Peyer's patch (tissue), 4 donors: ENCODE results near the gene ADARB1. TPM values are rescaled to one million over a fixed set of nuclear protein-coding genes. Genes with fewer than 3 reads are reported as not detected.

Experiments
- DNase-seq, 3 donors: peaks; one replicate each; pipeline ENCODE4 v3.0.0-alpha.2; 2017 to 2019
- H3K27ac ChIP-seq, 4 donors: fragments of 200-600 bp; sonication (generic); one replicate each; pipeline ENCODE4 v1.5.1; 2016 to 2019
- H3K27me3 ChIP-seq, 2 donors: fragments of 200-600 bp; sonication (generic); one replicate each; pipeline ENCODE4 v1.5.1; 2019
- H3K36me3 ChIP-seq, 3 donors: fragments of 200-600 bp; sonication (generic); one replicate each; pipeline ENCODE4 v1.5.1; 2016 to 2019
- H3K4me1 ChIP-seq, 4 donors: fragments of 200-600 bp; sonication (generic); one replicate each; pipeline ENCODE4 v1.5.1; 2016 to 2019
- H3K4me3 ChIP-seq, 4 donors: fragments of 200-600 bp; sonication (generic); 1 replicate in 3 of 4; 2 replicates in 1 of 4; pipeline ENCODE4 v1.5.1; 2016 to 2019; ENCODE audit warnings: mild to moderate bottlenecking in 1 of 4
- H3K9me3 ChIP-seq, 4 donors: fragments of 200-600 bp; sonication (generic); one replicate each; pipeline ENCODE4 v1.5.1; 2016 to 2019; ENCODE audit warnings: mild to moderate bottlenecking in 1 of 4
- POLR2A ChIP-seq, 2 donors: fragments of 450-650 bp; IDR thresholded peaks; one replicate each; pipeline ENCODE4 v1.5.1; 2017; ENCODE audit warnings: antibody characterized with exemption in 2 of 2, mild to moderate bottlenecking in 2 of 2, moderate library complexity in 2 of 2
- total RNA-seq, 4 donors: library from RNA; depleted of rRNA; stranded (reverse); fragments of >200 nt; gene quantifications; one replicate each; pipeline ENCODE4 v1.1.0, GENCODE V29; 2016
- TF ChIP-seq, protein P1 (sequence below), 6 experiments: fragments of 450-650 bp in 4 of 6; fragments of 200-600 bp in 2 of 6; sonication (generic) in 1 of 6; IDR thresholded peaks; one replicate each; pipeline ENCODE4 v1.5.1; 2017 to 2019; ENCODE audit warnings: antibody characterized with exemption in 6 of 6, mild to moderate bottlenecking in 3 of 6, moderate library complexity in 1 of 6

ADARB1 gene
- total RNA-seq, 4 donors from 2014 or later, result 7.4 to 47.9 (median 10.0) TPM

DNA sequence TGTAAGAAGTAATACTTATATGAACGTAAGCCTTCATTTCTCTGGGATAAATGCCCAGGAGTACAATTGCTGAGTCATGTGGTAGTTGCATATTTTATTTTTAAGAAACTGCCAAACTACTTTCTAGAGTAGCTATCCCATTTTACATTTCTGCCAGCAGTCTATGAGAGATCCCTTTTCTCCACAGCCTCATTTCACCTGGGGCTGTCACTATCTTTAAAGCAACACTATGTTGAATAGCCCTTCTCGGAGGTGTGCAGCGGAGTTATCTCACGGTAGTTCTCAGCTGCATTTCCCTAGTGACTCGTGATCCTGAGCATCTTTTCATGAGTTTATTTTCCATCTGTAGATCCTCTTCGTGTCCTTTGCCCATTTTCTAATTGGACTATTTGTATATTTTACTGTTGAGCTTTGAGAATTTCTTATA, 93.4 kb downstream of the ADARB1 start:
- no peak overlapping the region for H3K4me3 ChIP-seq
- no peaks in the 10 kb centered on the region for H3K9me3 ChIP-seq
- TF ChIP-seq, protein P1, sequence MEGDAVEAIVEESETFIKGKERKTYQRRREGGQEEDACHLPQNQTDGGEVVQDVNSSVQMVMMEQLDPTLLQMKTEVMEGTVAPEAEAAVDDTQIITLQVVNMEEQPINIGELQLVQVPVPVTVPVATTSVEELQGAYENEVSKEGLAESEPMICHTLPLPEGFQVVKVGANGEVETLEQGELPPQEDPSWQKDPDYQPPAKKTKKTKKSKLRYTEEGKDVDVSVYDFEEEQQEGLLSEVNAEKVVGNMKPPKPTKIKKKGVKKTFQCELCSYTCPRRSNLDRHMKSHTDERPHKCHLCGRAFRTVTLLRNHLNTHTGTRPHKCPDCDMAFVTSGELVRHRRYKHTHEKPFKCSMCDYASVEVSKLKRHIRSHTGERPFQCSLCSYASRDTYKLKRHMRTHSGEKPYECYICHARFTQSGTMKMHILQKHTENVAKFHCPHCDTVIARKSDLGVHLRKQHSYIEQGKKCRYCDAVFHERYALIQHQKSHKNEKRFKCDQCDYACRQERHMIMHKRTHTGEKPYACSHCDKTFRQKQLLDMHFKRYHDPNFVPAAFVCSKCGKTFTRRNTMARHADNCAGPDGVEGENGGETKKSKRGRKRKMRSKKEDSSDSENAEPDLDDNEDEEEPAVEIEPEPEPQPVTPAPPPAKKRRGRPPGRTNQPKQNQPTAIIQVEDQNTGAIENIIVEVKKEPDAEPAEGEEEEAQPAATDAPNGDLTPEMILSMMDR (IDR thresholded peaks at IDR 0.05), result no peak
- TF ChIP-seq POLR2A (IDR thresholded peaks at IDR 0.05), result no peak
- H3K27me3 ChIP-seq, result no peaks in the 10 kb centered on the region
- H3K27ac ChIP-seq, result no peak overlapping the region
- no peaks in the 10 kb centered on the region for H3K36me3 ChIP-seq
- DNase-seq, result no peak
- no peaks in the 10 kb centered on the region for H3K4me1 ChIP-seq

DNA sequence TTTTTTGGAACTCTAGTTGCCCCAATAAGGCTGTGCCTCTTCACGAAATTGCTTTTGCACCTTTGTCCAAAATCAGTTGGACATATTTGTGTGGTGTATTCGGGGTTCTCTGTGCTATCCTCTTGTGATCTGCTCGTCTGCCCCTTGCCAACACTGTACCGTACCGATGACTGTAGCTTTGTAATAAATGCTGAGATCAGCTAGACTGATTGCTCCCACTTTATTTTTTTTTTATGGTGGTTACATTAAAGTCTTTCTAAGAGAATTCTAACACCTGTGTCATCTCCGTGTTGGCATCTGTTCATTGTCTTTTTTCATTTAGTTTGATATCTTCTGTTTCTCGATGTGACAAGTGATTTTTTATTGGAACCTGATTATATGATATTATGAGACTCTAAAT, 94.1 kb downstream of the ADARB1 start:
- Histone ChIP-seq H3K4me1 (no peaks in the 10 kb centered on the region), H3K4me3 (no peak overlapping the region), H3K27me3 (no peaks in the 10 kb centered on the region), H3K36me3 (no peaks in the 10 kb centered on the region), H3K9me3 (no peaks in the 10 kb centered on the region), H3K27ac (no peak overlapping the region)
- DNase-seq, result no peak
- TF ChIP-seq, protein P1 (IDR thresholded peaks at IDR 0.05), result no peak
- TF ChIP-seq POLR2A (IDR thresholded peaks at IDR 0.05), result no peak

DNA sequence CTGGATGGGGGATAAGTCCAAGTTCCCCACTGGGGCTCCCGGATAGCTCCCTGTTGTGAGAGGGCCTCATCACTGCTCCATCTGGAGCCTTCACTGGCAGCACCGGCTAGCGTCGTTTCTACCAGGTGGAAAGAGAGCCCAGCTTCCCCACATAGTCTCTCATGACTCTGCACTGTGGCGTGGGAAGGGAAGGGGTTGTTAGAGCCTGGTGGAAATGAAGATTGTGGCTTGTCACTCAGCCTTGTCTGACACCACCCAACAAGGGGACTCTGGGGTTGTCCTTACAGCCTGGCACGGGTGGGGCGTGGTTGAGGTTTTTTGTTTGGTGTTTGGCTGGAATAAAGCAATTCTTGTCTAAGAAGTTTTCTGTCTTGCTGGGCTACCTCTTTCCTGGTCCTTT, 94.6 kb downstream of the ADARB1 start:
- Histone ChIP-seq H3K27me3 (no peaks in the 10 kb centered on the region), H3K4me3 (no peak overlapping the region), H3K36me3 (no peaks in the 10 kb centered on the region), H3K9me3 (no peaks in the 10 kb centered on the region), H3K27ac (no peak overlapping the region), H3K4me1 (no peaks in the 10 kb centered on the region)
- DNase-seq, result no peak
- TF ChIP-seq, protein P1 (IDR thresholded peaks at IDR 0.05), result no peak

DNA sequence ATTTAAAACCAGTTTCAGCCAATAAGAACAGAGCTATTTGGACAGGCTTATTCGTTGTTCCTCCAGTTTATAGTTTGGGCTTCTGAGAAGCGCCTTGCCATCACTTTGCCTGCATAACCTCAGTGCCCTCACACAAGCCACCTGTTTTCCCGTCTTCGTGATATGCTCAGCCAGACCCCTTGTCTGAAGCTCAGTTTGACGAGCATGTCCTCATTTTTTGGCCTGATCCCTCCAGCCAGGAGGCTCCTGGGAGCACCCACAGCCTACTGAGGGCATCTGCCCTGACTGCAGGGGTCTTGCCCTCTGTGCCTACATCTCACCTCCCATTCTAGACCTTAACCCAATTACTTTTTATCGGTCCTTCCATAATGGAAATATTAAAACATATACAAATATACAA, 95.3 kb downstream of the ADARB1 start:
- TF ChIP-seq, protein P1 (IDR thresholded peaks at IDR 0.05), result no peak
- no peak for TF ChIP-seq POLR2A (IDR thresholded peaks at IDR 0.05)
- Histone ChIP-seq H3K27ac (no peak overlapping the region), H3K36me3 (no peaks in the 10 kb centered on the region)

DNA sequence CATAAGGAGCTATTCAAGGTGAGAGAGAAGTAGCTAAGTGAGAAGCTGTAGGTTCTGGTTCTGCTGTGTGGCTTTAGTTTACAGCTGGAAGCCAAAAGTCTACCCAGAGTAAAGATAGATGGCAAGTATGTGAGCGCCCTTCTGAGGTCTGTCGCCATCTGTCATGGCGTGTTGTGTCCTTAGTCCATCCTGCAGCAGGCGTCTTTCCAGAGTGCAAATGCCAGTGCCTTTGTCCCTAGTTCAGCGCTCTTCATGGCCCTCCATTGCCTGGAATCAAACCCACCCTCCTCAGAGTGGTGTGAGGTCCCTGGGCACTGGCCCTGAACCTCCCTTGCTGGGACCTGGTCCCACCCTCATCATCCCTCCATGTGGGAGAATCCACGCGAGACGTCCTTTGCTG, 96.6 kb downstream of the ADARB1 start:
- Histone ChIP-seq H3K36me3 (no peaks in the 10 kb centered on the region), H3K4me1 (no peaks in the 10 kb centered on the region), H3K9me3 (no peaks in the 10 kb centered on the region), H3K27ac (no peak overlapping the region), H3K4me3 (no peak overlapping the region), H3K27me3 (no peaks in the 10 kb centered on the region)
- DNase-seq, result no peak
- TF ChIP-seq, protein P1 (IDR thresholded peaks at IDR 0.05), result no peak
- TF ChIP-seq POLR2A (IDR thresholded peaks at IDR 0.05), result no peak

More for the DNA sequence above, 95.3 kb downstream of the ADARB1 start:
- H3K4me3 ChIP-seq, result no peak overlapping the region
- H3K4me1 ChIP-seq, result no peaks in the 10 kb centered on the region
- H3K27me3 ChIP-seq, result no peaks in the 10 kb centered on the region
- no peak for DNase-seq
- H3K9me3 ChIP-seq, result no peaks in the 10 kb centered on the region

DNA sequence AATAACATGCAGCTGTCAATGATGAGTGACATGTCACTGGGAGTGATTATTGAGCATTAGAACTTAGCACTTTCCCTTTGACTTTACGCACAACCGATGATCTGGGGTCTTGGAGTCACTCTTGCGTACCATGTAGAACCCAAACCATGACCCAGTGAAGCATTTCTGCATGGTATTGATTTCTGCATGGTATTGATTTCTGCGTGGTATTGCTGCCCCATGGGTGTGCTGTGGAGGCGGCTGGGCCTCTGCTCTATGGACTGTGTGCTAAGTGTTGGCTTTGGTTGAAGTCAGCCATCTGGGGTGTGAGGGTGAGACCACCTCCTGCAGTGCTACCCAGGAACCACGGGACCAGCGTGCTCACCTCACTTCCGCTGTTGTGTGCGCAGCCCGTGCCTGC, 98.0 kb downstream of the ADARB1 start:
- Histone ChIP-seq H3K4me1 (no peaks in the 10 kb centered on the region), H3K27me3 (no peaks in the 10 kb centered on the region), H3K36me3 (no peaks in the 10 kb centered on the region), H3K4me3 (no peak overlapping the region), H3K27ac (no peak overlapping the region), H3K9me3 (no peaks in the 10 kb centered on the region)
- TF ChIP-seq, protein P1 (IDR thresholded peaks at IDR 0.05), result no peak
- TF ChIP-seq POLR2A (IDR thresholded peaks at IDR 0.05), result no peak
- DNase-seq, result no peak
